Measurements from ENCODE around the gene E2F8.

E2F8 gene

DNA sequence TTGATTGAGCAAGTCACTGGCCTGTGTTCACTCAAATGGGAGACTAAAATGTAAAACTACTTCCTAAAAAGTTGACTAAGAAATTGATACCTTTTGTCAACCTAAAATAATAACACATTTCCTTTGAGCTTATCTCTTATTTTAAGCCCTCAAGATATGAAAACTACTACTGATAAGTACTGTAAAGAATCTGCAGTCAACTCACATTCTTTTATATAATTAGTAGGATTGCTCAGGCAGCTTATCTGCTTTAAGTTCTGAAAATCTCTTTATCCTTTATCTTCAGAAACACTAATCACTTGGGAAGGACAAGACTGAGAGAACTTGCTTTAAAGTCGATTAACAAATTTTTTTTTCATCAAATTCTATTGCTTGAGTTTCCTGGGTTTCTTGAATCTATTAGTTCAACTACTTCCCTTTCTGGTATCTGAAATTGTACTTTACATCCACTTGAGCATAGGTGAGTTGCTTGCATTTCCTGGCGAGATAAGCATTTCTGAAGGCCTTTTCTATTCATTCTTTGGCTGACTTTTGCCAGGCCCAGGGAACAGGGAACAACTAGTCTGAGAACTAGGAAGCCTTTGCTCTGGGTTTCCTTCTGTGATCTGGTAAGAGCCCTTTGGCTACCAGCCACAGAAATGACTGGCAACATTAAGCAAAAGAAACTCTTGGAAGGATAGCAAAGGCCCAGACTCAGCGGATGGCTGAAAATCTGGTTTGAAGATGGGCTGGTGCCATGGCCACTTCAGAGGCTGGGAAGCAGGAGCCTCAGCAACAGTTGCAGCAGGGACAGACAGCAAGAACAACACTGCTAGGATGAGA lies 19.6 kb downstream of the E2F8 start:
- no peak for DNase-seq (ENCODE audit: low read depth, low spot score)

DNA sequence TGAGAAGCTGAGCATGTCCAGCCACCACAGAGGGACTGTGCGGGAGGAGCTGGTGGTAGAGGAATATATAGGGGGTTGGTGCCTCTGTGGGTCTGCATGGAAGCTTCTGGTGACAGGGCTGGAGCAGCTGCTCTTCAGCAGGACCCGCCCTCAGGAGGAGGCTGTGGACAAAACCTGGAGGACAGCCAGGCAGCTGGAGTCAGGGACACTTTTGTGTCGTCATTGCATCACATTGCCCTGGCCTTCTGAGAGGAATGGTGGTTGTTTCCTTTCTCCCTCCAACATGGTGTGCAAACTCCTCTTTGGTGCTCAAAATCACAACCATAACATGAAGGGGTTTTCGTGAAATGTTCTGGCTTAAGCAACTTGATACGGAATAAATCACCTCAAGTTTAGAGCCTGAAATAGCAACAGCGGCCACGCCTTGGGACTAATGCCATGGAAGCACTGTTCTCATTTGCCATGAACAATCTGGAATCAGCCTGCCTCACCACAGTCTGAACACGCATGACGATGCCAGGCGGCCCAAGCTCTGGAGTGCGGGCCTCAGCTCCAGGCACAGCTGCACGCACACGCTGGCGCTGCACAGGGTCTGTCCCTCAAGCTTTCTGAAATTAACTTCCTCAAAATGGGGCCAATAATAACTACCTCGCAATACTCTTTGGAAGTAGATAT lies 21.8 kb downstream of the E2F8 start:
- no peak for DNase-seq (ENCODE audit: low read depth, low spot score)

DNA sequence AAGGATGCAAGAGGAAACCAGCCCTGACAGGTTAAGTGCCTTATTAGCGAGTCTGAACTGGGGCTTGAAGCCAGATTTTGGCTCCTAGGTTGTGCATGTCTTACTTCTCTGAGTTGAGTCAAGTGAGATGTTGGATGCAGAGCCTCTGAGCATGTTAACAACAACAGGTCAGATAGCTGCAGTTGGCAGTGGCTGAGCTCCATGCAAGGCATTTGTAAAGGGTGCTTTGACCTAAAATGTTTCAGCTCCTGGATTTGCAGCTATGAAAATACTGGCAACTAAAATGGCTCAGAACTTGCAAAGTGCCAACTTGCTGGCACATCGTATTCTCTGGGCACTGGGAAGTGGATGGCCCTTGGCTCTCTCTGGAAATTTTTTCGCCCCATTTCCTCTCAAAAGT lies 22.5 kb downstream of the E2F8 start:
- DNase-seq (ENCODE audit: low read depth, low spot score) = no peak

- no peak for DNase-seq (ENCODE audit: low read depth, low spot score)
Measured at GRCh38 chr11:19216709-19217374, 23.9 kb downstream of the E2F8 start.

GRCh38 chr11:19216021-19216420 lies 24.7 kb downstream of the E2F8 start:
- DNase-seq (ENCODE audit: low read depth, low spot score) = no peak

GRCh38 chr11:19209617-19210370 lies 31.0 kb downstream of the E2F8 start:
- no peak for DNase-seq (ENCODE audit: low read depth, low spot score)

GRCh38 chr11:19208959-19209546 lies 31.7 kb downstream of the E2F8 start:
- no peak for DNase-seq (ENCODE audit: low read depth, low spot score)

GRCh38 chr11:19208181-19208580 lies 32.6 kb downstream of the E2F8 start:
- DNase-seq (ENCODE audit: low read depth, low spot score) = no peak

DNA sequence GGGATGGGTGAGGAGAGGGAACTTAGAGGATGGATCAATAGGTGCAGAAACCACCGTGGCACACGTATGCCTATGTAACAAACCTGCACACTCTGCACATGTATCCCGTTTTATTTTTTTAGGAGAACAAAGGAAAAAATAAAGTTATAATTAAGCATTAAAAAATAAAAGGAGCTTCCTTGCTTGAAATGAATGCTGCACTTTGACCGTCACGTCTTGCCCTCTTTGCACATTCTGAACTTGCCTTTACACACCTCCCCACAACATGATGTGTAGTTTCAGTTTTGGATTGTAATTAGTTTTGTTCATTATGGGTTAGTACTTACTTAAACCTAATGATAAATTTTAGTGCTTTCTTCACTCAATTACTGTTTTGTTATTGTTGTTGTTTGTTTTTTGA lies 35.9 kb downstream of the E2F8 start:
- DNase-seq (ENCODE audit: low read depth, low spot score) = no peak

DNA sequence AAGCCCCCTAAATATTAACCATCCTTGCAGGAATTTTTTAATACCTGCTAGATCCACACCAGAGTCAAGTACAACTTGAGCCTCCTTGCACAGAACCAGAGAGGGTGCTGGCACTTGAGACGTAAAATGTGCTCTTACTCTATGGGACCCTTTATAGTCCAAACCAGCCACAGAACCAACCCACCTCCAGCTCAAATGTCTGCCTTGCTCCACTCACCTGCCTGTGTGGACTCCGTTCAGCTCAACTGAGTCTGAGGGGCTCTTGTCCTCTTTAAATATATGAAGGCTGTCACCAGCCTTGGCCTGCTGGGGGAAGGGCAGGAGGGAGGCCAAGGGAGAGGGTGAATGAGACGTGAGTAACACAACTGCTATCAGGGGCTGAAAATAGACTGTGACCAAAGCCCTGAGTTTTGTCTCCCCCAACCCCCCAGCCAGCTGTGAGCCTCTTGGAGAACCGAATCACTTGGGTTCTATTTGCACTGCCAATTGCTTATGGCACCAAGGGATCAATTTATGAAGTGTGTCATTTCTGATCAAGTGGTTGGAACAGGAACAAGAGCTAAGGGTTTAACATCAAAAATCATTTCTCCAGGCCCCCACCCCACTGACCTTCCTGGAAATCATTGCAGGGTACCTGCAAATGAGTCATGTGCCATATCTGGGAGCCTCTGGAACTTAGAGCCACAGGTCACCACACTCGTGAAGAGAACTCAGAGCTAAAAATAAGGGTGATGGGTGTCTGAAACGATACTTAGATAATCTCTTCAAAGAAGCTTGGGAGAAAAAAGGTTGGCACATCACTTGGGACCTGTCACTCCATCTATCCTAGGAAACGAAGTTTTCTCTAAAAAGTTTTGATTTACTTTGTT lies 38.8 kb downstream of the E2F8 start, which contains the start of gene CSRP3:
Gene CSRP3, minus strand, starts transcription at position 247 of the 869 bp plus-strand sequence. CDS start 9,535 bp downstream, outside the sequence.
- no peak for DNase-seq (ENCODE audit: low read depth, low spot score)

- DNase-seq (ENCODE audit: low read depth, low spot score) = no peak
Measured at GRCh38 chr11:19200410-19201201, 40.1 kb downstream of the E2F8 start.

- DNase-seq (ENCODE audit: low read depth, low spot score) = no peak
Measured at GRCh38 chr11:19199771-19200170, 41.0 kb downstream of the E2F8 start.

- DNase-seq (ENCODE audit: low read depth, low spot score) = no peak
Measured at GRCh38 chr11:19199048-19199447, 41.7 kb downstream of the E2F8 start.

DNA sequence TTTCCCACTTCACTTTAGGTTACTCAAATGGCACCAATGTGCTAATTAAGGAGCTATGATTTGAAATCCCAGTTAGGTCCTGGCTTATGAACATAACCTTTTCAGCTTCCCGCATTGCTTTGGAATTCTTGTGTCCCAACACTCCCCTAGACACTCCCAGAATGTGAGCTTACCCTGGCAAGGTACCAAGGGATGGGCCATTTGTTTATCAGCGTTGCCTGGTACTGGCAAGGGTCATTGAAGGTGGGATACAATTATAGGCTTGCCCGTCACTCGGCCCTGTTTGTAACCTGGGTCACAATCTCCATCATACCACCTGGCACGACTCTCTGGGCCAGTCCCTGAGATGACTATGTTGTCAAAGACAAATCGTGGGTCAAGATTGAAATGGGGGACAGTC lies 44.3 kb downstream of the E2F8 start:
- DNase-seq (ENCODE audit: low read depth, low spot score) = no peak

DNA sequence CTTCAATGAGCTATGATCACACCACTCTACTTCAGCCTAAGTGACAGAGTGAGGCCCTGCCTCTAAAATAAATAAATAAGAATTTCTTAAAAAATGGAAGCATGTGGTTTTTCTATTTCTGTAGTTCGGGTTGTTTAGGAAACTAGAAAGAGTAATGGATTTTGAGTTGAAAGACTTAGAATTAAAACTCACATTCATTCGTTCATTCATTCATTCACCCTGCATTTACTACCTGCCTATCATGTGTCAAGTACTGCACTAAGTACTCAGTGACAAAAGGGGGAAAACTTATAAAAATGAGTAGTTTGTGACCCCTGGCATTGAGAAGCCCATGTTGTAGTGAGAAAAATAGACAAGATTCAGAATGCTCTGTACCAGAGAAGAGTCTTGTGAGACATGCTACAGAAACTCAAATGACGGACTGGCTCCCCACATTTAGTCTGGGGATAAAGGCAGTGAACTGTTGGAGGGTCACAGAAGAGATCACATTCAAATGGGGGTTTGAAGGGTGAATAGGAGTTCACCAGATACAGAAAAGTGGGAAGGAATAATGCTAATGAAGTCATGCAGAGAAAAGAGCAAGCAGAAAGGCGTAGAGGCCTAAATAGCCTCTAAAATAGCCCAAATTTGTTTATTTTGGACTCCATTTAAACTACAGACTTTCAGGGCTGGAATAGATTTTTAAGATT lies 46.0 kb downstream of the E2F8 start:
- no peak for DNase-seq (ENCODE audit: low read depth, low spot score)

- DNase-seq (ENCODE audit: low read depth, low spot score) = no peak
Measured at GRCh38 chr11:19193916-19194315, 46.8 kb downstream of the E2F8 start.

DNA sequence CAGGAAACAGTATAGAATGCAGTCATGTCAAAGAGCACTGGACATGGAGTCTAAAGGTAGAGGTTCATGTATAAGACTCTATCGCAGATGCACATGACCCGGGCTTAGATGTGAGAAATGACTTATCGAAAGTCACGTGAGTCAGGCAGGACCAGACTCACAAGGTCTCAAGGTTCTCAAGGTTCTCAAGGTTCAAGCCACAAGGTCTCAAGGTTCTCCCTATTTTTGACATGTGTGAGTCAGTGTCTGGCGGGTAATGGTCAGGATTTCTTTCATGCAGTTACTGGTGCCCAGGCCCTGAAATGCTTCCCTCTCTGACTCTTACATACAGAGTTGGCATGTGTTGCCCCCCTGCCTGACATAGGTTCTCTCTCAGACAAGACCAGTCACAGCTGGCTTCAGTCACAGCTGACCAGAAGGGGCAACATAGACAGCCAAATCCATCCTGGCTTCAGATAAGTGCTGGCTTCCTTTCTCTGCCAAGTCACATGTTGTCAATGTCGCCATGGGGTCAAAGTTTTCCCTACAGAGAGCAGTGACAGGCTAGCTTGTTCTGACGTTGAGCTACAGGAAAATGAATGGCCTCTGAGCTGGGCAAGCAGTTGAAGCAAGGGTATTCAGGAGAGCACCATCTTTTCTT lies 49.1 kb downstream of the E2F8 start:
- no peak for DNase-seq (ENCODE audit: low read depth, low spot score)

GRCh38 chr11:19187833-19188258 lies 52.9 kb downstream of the E2F8 start:
- no peak for DNase-seq (ENCODE audit: low read depth, low spot score)

Measured in iPS DF 19.7 (cell line).